ENCODE measurements around the gene MGAT4B.

MGAT4B gene

DNA sequence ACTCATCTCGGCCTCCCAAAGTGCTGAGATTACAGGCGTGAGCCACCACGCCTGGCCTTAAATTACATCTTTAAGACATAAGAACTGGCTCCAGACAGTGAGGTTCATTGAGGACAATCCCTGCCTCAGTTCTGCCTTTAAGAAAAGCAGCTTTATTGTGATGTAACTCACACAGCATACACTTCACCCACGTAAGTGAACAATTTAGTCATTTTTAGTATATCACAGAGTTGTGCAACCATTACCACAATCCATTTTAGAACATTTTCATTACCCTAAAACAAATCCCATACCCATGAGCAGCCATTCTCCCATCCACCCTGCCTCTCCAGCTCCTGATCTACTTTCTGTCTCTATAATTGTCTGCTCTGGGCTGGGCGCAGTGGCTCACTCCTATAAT lies 36.9 kb downstream of the MGAT4B start:
- no peak for DNase-seq (ENCODE audit: low spot score)

DNA sequence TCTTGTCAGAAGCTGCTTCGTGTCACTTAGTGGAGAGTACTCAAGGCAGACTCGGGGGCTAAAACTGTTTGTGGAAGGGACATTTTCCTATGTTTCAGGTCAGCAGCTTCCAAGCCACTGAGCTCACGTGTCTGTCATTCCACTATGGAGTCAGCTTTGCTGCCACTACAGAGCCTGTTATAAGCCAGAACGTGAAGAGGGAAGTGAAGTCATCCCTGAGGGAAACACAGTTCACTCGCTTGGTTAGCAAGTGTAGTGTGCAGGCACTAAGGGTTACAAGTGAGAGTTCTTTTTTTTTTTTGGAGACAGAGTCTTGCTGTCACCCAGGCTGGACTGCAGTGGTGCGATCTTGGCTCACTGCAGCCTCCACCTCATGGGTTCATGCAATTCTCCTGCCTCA lies 37.4 kb downstream of the MGAT4B start:
- DNase-seq (ENCODE audit: low spot score) = no peak

DNA sequence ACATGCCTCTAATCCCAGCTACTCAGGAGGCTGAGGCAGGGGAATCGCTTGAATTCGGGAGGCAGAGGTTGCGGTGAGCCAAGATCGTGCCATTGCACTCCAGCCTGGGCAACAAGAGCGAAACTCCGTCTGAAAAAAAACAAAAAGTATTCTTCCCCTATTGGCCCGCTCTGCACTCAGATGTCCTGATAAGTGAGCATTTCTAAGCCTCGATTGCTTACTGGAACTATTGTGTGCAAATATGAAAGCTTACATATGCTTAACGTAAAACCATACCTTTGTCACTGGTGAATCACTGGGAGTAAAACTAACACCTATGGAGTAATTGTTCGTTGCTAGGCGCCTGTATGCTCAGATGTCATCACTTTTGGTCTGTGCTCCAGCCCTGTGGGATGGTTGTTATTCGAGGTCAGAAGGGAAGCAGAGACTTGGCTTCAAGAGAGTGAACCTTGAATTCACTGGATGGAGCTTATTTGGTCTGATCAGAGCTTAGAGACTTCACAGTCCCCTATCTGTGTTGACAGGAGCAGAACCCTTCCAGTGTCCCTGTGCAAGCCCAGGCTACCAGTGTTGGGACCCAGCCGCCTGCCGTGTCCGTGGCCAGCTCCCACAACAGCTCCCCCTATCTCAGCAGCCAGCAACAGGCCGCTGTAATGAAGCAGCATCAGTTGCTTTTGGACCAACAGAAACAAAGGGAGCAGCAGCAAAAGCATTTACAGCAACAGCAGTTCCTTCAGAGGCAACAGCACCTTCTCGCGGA lies 38.2 kb downstream of the MGAT4B start:
- no peak for DNase-seq (ENCODE audit: low spot score)

DNA sequence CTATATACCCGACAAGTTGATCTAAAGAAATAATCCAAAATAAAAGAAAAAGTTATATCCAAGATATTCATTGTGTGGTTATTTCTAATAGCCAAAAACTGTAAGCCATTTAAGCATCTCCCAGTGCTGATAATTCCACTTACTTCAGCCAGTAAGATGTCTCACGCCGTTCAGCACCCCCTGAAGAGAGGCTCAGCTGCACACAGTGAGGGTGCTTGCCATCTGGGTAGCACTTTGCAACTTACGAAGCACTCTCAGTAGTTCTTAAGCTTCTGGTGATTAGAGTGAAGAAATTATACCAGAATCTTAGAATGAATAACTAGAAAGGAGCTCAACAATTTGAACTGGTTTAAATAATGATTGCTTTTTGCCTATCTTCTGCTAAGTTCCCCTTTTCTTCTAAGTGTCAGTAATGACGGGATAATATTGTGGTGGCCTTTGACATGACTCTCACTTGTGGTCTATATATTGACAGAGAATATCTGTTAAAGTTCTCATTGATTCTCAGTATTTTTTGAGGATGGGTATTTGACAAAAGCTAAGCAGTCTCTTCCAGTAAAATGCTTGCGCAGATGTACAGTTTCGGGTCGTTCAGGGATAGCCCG lies 39.1 kb downstream of the MGAT4B start:
- DNase-seq (ENCODE audit: low spot score) = no peak

DNA sequence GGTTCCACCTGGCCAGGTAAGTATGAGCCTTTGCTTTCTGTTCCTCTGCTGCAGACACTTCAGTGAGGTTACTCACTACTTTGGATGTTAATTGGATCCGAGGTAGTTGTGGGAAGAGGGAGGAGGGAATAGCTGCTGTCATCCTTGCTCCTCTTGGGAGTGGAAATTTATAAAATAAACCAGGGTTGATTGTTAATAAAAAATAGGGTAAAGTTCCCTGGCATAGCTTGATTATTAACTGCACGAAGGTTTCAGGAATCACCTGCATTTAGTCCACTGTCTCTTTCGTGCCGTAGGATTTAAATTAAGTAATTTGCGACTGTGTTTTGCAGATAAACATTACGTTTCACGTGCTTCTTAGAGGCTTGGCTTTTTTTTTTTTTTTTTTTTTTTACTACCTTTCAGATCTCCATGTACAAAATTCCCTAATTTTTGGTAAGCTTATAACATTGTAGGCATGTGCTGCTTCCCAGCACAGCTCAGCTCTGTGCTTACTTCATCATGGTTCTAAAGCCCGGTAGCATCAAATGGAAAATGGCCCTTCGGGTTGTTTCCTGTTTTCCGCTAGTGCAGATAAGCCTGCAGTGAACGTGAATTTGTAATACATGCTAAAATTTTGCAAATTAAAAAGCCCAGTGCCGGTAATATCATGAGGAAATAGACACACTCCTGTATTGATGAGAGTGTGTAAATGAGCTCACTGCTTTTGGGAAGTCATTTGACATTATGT lies 39.8 kb downstream of the MGAT4B start:
- DNase-seq (ENCODE audit: low spot score) = no peak

DNA sequence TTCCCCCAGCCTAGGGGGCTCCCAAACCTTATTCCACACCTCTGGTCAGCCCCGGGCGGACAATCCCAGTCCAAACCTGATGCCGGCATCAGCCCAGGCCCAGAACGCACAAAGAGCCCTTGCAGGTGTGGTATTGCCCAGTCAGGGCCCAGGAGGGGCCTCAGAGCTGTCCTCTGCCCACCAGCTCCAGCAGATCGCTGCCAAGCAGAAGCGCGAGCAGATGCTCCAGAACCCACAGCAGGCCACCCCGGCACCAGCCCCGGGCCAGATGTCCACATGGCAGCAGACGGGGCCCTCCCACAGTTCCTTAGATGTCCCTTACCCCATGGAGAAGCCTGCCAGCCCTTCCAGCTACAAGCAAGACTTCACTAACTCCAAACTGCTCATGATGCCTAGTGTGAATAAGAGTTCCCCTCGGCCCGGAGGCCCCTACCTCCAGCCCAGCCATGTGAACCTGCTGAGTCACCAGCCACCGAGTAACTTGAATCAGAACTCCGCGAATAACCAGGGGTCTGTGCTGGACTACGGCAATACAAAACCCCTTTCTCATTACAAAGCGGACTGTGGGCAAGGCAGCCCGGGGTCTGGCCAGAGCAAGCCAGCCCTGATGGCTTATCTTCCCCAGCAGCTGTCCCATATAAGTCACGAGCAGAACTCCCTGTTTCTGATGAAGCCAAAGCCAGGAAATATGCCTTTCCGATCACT lies 40.5 kb downstream of the MGAT4B start:
- DNase-seq (ENCODE audit: low spot score) = no peak

DNA sequence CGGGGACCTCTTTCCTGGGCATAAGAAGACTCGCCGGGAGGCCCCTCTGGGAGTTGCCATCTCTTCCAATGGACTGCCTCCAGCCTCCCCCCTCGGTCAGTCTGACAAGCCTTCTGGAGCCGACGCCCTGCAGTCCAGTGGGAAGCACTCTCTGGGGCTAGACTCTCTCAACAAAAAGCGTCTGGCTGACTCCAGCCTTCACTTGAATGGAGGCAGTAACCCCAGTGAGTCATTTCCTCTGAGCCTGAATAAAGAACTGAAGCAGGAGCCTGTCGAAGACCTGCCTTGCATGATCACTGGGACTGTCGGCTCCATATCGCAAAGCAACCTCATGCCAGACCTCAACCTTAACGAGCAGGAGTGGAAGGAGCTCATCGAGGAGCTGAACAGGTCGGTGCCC lies 41.3 kb downstream of the MGAT4B start:
- DNase-seq (ENCODE audit: low spot score) = no peak

DNA sequence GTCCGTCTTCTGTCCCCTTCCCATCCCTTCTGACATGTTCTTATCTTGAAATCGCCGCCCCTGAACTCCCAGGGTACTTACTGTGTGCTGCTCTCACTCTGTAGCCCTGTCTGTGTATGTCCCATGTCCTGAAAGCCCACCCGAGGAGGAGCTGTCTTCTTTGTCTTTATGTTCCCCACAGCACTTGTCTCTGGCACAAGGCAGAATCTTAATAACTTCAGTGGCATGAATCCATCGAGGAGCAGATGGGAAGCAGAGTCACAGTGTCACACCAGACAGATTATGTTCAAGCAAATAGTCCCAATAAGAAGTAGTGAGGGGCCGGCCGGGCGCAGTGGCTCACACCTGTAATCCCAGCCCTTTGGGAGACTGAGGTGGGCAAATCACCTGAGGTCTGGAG lies 42.6 kb downstream of the MGAT4B start:
- no peak for DNase-seq (ENCODE audit: low spot score)

DNA sequence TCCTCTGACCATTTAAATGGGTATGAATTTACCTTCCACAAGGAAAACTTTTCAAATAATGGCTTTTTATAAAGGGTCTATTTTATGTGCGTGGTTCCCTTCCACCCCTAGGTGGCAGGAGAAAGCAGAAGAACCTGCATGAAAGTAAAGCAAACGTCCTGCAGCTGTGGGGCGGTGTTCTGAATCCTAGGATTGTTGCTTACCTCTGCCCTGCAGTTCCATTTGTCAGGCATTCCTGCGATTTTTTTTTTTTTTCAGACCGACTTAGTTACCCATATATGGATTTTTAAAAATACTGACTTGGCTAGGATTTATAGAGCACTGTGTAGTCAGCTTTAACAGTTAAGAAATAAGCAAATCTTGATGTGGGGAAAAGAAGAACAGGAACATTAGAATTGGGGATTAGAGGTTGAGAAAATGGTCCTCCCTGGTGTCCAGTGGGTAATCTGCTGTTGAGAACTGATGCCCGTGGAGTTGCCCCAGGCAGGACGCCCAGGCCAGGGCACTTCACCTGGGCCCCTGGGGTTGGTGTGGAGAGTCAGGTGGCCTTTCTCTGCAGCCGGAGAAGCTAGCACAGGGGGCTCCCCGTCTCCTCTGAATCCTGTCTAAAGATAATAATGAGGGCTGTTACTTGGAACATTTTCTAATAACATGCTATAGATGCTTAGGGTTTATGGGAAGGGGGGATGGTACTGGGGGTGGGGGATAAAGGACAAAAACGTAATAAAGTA lies 43.3 kb downstream of the MGAT4B start:
- DNase-seq (ENCODE audit: low spot score) = peak; percentile 74

DNA sequence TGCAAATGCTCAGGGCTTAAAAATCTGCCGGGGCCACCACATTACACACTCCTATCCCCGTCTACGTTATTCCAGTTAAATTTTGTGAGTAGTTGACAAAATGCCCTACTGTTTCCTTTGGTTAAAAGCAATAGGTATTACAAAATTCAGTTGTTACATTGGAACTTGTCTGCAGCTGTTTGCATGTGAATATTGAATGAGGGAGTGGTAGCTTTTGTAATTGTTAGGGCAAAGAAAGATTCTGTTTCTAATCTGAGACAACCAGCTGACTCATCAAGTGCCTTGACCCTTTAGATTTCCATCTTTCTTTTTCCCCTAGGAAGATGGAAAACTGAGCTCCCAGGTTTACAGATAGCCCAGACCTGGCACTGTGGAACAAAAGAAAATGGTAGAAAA lies 43.9 kb downstream of the MGAT4B start:
- DNase-seq (ENCODE audit: low spot score) = no peak

DNA sequence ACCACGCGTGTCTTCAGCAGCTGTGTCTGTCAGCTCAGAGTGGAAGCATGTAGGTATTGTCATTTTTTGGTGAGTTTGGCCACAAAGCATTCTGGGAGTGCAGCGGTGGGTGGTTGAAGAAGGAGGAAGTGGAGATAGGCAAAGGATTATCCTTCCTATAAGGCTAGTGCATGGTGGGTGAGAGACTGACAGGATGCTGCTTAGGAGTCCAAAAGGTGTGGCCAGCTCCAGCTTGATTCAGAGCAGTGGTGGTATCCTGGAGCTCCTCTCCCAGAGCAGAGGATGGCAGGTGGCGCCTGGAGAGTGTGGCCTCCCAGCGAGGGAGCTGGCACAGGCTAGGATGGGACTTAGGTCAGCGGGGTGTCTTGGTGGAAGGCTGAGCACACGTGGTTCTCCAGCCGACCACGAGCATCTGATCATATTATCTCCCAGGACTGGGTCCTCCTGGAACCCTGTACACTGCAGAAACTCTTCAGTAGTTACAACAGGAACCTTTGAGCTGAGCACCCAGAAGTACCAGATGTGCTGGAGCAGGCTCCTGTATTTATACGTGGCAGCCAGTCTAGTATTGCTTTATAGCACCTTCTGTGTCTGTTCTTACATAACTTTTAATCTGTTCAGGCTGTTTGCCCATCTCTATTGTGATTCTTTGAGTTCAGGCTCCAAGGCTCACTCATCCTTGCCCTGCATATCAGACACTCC lies 44.4 kb downstream of the MGAT4B start:
- DNase-seq (ENCODE audit: low spot score) = no peak

DNA sequence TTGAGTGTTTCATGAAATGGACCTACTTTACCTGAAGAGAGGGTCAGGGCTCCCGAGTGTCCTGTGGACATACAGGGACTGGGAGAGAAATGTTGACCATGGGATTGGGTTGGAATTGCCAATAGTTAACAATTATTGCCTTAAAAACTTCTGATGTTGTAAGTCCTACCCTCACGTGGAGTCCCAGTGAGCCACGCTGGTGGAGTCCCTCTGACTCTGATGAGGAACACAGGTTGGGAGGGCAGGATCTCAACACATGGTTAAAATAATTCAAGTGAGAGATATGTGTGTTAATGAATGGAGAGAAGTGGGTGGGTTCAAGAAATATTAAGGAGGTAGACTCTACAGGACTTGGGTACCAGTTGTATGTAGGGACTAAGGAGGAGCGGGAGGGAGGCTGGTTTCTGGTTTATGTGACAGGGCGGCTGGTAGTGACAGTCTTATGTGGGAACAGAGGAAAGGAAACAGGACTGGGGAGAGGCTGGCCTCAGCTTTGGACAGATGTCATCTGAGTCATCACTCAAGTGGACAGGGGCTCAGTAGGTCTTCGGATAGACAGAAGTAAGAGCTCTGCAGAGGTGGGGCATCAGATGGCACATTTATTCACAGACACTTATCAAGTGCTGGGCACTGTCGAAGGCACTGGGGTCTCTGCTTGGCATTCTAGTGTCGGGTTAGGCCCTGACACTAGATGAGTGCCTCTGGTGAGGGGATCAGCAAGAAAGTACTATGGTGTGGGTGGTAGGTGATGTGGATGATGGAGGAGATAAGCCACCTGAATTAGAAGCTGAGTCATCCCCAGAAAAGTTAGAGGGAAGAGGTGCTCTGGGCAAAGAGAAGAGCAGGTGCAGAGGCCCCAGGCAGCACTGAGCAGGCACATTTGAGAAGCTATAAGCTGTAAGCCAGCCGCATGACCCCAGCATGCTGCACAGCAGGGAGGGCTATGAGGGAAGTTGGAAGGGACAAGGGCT lies 46.8 kb downstream of the MGAT4B start:
- no peak for DNase-seq (ENCODE audit: low spot score)

DNA sequence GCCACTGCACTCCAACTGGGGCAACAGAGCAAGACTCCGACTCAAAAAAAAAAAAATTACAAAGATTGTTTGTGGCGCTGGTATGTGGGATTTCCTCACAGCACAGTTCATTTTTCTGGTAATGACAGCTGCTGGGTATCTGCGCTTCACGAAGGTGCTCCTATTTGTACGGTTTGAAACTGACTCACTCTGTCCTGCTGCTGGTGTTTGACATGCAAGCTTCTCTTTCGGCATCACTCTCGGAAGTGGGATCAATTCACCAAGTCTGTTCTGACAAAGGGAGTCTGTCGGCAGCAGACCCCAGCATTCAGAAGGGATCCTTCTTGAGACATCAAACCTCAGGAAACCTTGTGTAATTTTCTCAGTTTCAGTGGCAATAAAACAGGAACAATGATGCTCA lies 47.7 kb downstream of the MGAT4B start:
- DNase-seq (ENCODE audit: low spot score) = no peak

DNA sequence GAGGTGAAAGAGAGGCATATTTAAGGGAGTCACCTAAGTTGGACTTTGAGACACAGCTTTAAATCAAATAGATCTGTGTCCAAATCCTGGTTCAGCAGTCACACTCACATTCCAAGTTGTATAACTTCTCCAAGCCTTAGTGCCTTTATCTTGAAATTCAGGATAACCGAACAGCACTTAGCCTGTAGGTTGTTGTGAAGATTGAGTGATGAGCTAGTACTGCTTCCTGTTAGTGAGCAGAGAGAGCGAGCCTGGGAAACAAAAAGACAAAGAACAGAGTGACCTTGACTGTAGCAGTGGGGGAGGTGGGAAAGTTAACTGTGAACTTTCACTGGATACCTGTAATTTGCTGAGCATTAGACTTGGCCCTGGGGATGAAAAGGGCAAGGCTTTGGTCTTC lies 51.6 kb downstream of the MGAT4B start:
- DNase-seq (ENCODE audit: low spot score) = no peak

DNA sequence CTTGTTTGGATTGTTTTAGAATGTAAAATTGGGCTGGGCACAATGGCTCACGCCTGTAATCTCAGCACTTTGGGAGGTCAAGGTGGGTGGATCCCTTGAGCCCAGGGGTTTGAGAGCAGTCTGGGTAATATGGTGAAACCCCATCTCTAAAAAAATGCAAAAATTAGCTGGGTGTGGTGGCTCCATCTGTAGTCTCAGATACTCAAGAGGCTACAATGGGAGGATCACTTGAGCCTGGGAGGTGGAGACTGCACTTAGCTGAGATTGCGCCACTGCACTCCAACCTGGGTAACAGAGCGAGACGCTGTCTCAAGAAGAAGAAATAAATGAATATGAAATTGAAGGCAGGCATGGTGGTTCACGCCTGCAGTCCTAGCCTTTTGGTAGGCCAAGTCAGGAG lies 52.7 kb downstream of the MGAT4B start:
- no peak for DNase-seq (ENCODE audit: low spot score)

DNA sequence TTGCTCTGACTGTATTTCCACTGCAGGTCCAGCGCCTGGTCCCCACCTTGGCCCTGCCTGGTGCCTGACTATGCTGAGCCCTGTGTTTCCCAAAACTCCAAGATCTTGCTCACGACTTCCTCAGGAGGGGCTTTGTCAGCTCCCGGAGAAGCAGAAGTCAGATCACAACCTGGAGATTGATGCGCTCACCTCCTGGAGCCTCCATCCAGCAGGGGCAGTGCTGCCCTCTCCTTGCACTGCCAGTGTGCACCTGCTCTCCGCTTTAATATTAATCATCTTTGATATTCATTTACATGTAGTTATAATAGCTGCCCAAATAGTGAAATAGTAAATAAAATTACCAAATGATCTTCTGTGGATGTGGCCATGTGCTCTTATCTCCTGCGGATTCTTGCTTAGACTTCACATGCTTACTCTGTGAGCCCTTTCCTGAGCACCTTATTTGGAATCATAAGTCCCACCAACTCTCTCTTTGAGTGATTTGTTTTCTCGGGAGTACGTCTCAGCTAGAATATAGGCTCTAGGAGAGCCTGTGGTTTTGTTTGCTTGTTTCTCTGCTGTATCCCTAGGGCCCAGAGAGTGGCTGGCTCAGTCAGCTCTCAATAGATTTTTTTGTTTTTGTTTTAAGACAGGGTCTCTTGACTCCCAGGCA lies 56.7 kb downstream of the MGAT4B start:
- DNase-seq (ENCODE audit: low spot score) = no peak

DNA sequence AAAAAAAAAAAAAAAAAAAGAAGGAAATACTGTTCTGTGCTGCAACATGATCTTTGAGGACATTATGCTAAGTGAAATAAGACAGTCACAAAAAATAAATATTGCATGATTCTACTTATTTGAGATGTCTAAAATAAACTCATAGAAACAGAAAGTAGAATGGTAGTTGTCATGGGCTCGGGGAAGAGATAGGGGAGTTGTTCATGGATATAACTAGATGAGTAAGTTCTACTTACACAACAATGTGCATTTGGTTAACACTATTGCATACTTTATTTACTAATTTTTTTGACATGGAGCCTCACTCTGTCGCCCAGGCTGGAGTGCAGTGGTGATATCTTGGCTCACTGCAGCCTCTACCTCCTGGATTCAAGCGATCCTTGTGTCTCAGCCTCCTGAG lies 58.9 kb downstream of the MGAT4B start:
- DNase-seq (ENCODE audit: low spot score) = no peak
